Tibial artery (tissue), 4 donors: Measurements from ENCODE around the gene CAMSAP1.

ENCODE experiments used
- DNase-seq, 2 donors: peaks; one replicate each; pipeline ENCODE4 v3.0.0-alpha.2; 2019
- H3K27ac ChIP-seq, 2 donors: fragments of 200-600 bp; sonication (generic) in 1 of 2; 1 replicate in 1 of 2; 2 replicates in 1 of 2; pipeline ENCODE4 v1.5.1; 2018 to 2019; ENCODE audit warnings: mild to moderate bottlenecking in 1 of 2
- H3K27me3 ChIP-seq, 2 donors: fragments of 200-600 bp; sonication (generic) in 1 of 2; one replicate each; pipeline versions ENCODE4 v1.5.1 to v1.6.0; 2016 to 2019
- H3K36me3 ChIP-seq, 3 donors: fragments of 200-600 bp; sonication (generic) in 2 of 3; one replicate each; pipeline ENCODE4 v1.5.1; 2016 to 2019; ENCODE audit warnings: mild to moderate bottlenecking in 2 of 3
- H3K4me1 ChIP-seq, 4 donors: fragments of 200-600 bp; sonication (generic) in 2 of 4; 1 replicate in 3 of 4; 2 replicates in 1 of 4; pipeline ENCODE4 v1.5.1; 2016 to 2019
- H3K4me3 ChIP-seq, 2 donors: fragments of 200-600 bp; sonication (generic) in 1 of 2; 1 replicate in 1 of 2; 2 replicates in 1 of 2; pipeline ENCODE4 v1.5.1; 2018 to 2019; ENCODE audit warnings: mild to moderate bottlenecking in 2 of 2
- H3K9me3 ChIP-seq, 3 donors: fragments of 200-600 bp; sonication (generic) in 1 of 3; one replicate each; pipeline ENCODE4 v1.5.1; 2016 to 2019
- intact Hi-C: fragments of 100-400 bp; cut with DNase I; formaldehyde crosslinking; loops from one replicate; pipeline ENCODE4 v1.15.0; 2023; ENCODE audit warnings: low total_unique reads
- TF ChIP-seq, protein P1 (sequence below), 2 experiments: fragments of 200-600 bp in 1 of 2; fragments of 450-650 bp in 1 of 2; IDR thresholded peaks; one replicate each; pipeline ENCODE4 v1.5.1; 2017 to 2019; ENCODE audit warnings: antibody characterized with exemption in 2 of 2, mild to moderate bottlenecking in 1 of 2, moderate library complexity in 1 of 2

Gene CAMSAP1

DNA sequence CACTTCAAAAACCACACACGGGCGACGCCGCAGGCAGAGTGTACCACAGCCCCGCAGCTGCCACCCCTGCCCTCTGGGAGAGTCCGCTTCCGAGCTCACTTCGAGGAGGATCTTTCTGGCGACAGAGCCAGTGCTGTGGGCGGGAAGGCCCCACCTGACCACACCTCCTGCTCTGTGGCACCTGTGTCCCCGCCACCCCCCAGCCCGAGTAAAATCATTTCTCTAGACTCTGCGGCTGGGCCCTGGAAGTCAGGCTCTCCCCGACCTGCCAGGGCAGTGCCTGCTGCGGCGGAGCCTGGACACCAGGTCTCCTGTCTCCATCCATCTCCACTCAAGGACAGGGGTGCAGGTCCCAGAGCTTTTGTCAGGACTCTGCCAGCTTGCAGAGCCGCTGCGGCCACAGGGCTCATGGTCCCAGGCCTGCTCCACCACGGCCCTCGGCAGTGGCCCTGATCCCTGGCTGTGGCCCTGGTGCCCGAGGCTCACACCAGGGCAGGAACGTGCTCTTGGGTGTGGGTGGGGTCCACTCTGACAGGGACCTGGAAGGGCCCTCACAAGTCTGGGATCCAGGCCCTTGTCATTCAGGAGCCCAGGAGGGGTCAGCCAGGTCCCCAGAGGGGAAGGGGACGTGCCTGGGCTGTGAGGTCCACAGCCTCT lies 20.9 kb upstream of the CAMSAP1 start:
- no peak overlapping the region for H3K4me3 ChIP-seq
- peaks cover 21 to 74% (median 41%) of the 10 kb centered on the region in 3 donors for H3K36me3 ChIP-seq
- H3K27ac ChIP-seq = no peak overlapping the region

DNA sequence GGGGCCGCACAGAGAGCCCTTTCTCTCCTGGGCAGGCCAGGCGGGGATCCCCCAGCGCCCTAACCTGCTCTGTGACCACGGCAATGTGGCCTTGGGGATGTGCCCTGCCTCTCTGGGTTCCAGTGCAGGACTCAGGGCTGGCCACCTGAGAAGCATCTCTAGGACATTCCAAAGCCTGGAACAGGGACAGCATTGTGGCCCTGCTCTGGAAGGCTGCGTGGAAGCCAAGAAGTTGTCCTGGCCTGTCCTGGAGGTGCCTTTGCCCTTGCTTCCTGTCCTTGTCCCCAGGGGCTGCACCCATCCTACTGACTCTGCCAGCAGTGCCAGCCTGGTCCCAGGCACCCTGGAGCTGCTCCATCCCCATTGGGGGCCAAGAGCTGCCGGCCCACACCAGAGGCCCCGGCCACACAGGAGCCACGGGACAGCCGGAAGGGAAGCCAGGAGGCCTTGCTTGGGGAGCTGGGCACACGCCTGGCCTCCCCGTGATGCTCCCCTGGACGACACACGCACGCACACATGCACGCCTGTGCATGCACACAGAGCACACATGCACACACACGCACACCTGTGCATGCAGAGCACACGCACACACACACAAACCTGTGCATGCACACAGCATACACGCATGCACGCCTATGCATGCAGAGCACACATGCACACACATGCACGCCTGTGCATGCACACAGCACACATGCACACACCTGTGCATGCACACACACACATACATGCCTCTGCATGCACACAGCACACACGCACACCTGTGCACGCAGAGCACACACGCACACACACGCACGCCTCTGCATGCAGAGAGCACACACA lies 20.1 kb upstream of the CAMSAP1 start:
- Histone ChIP-seq H3K9me3 (no peaks in the 10 kb centered on the region), H3K4me3 (no peak overlapping the region), H3K27ac (no peak overlapping the region), H3K4me1 (peaks cover 0 to 9% (median 3%) of the 10 kb centered on the region in 4 donors), H3K27me3 (no peaks in the 10 kb centered on the region), H3K36me3 (peaks cover 13 to 67% (median 33%) of the 10 kb centered on the region in 3 donors)
- TF ChIP-seq, protein P1, sequence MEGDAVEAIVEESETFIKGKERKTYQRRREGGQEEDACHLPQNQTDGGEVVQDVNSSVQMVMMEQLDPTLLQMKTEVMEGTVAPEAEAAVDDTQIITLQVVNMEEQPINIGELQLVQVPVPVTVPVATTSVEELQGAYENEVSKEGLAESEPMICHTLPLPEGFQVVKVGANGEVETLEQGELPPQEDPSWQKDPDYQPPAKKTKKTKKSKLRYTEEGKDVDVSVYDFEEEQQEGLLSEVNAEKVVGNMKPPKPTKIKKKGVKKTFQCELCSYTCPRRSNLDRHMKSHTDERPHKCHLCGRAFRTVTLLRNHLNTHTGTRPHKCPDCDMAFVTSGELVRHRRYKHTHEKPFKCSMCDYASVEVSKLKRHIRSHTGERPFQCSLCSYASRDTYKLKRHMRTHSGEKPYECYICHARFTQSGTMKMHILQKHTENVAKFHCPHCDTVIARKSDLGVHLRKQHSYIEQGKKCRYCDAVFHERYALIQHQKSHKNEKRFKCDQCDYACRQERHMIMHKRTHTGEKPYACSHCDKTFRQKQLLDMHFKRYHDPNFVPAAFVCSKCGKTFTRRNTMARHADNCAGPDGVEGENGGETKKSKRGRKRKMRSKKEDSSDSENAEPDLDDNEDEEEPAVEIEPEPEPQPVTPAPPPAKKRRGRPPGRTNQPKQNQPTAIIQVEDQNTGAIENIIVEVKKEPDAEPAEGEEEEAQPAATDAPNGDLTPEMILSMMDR (IDR thresholded peaks at IDR 0.05) = no peak
- no peak for DNase-seq
- intact Hi-C loops = no loop called here

More for the DNA sequence above, 20.9 kb upstream of the CAMSAP1 start:
- H3K9me3 ChIP-seq = no peaks in the 10 kb centered on the region
- H3K27me3 ChIP-seq = no peaks in the 10 kb centered on the region
- no peak for DNase-seq
- TF ChIP-seq, protein P1 (IDR thresholded peaks at IDR 0.05) = no peak
- intact Hi-C loops = no loop called here
- peaks cover 0 to 9% (median 3%) of the 10 kb centered on the region in 4 donors for H3K4me1 ChIP-seq

DNA sequence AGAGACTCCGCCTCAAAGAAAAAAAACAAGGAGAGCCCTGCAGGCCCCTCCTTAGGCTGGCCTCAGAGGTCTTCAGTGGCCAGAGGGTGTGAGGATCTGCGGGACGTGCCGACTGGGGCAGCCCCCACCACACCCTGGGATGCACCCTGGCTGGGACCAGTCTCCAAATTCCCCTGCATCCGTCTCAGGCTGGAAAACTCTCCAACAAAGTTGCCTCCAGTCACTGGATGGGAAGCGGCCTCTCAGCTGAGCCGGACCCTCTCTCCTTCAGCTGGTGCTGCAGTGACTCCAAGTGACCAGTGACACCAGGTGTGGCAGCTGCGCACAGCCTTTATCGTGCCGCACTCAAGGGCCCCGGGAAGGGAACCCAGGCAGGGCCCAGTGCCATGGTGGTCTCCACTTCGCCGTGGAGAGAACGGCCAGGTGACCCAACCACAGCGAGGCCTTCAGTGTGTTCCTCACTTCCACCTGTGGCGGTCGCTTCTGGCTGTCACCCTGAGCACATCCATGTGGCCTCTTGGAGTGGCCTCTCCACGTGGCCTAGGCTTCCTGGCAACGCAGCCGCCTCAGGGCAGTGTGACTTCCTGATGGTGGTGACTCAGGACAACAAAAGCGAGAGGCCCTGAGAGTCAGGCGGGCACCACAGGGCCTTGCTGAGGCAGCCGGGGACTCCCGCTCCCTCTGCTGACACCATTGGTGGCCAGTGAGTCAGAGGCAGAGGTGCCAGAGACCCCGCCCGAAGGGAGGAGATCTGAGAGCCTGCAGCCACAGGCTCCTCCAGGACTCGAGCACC lies 19.3 kb upstream of the CAMSAP1 start:
- H3K36me3 ChIP-seq = peaks cover 11 to 60% (median 31%) of the 10 kb centered on the region in 3 donors
- intact Hi-C loops = no loop called here
- H3K9me3 ChIP-seq = no peaks in the 10 kb centered on the region
- H3K4me3 ChIP-seq = no peak overlapping the region
- H3K4me1 ChIP-seq = peaks cover 0 to 9% (median 3%) of the 10 kb centered on the region in 4 donors
- no peaks in the 10 kb centered on the region for H3K27me3 ChIP-seq
- peak; percentile 52 to 74 for DNase-seq
- H3K27ac ChIP-seq = no peak overlapping the region
- TF ChIP-seq, protein P1 (IDR thresholded peaks at IDR 0.05) = no peak

DNA sequence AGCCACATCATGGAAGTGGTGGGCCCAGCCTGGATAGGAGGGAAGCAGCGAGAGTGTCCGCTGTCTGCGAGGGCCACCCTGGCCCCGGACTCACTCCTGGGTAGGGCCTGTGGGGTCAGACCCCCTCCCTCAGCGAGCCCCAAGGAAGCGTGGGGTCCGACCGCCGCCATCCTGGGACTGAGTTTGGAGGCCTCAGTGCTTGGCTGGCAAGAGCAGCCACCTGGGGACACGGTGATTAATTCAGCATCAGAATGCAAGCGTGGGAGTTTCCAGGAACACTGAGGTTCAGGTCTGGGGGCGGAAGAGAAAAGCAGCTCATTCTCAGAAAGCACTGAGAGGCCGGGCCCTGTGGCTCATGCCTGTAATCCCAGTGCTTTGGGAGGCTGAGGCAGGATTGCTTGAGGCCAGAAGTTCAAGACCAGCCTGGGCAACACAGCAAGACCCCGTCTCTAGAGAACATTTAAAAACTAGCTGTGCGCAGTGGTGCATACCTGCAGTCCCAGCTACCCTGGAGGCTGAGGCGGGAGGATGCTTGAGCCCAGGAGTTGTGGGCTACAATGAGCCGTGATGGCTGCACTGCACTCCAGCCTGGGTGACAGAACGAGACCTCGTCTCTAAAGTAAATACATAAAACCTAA lies 18.3 kb upstream of the CAMSAP1 start:
- H3K27ac ChIP-seq = no peak overlapping the region
- TF ChIP-seq, protein P1 (IDR thresholded peaks at IDR 0.05) = no peak
- H3K4me3 ChIP-seq = no peak overlapping the region
- no peaks in the 10 kb centered on the region for H3K9me3 ChIP-seq
- no peak for DNase-seq
- intact Hi-C loops = no loop called here
- peaks cover 0 to 9% (median 3%) of the 10 kb centered on the region in 4 donors for H3K4me1 ChIP-seq
- no peaks in the 10 kb centered on the region for H3K27me3 ChIP-seq
- H3K36me3 ChIP-seq = peaks cover 2 to 50% (median 21%) of the 10 kb centered on the region in 3 donors
